ENCODE measurements around the gene CEACAM20.
A peak's percentile ranks its signal among the peaks of the same experiment; 100 is the strongest.

The CEACAM20 gene

GRCh38 chr19:44512326-44513298, 16.9 kb downstream of the CEACAM20 start:
- TF ChIP-seq CTCF (IDR thresholded peaks at IDR 0.05; ENCODE audit: low read depth, low read length): peak; percentile 78

GRCh38 chr19:44509478-44509877, 20.0 kb downstream of the CEACAM20 start:
- no peak overlapping the region for H3K4me3 ChIP-seq (ENCODE audit: low read depth, low read length)
- no peak for TF ChIP-seq CTCF (IDR thresholded peaks at IDR 0.05; ENCODE audit: low read depth, low read length)

More at GRCh38 chr19:44512326-44513298, 16.9 kb downstream of the CEACAM20 start:
- no peak overlapping the region for H3K4me3 ChIP-seq (ENCODE audit: low read depth, low read length)

GRCh38 chr19:44499962-44500949, 29.2 kb downstream of the CEACAM20 start, which contains the start of gene ZNF180:
Gene ZNF180, minus strand, starts transcription at chr19:44500522. Its CDS starts 3,188 bp downstream, at chr19:44497334.
- H3K4me3 ChIP-seq (ENCODE audit: low read depth, low read length): peak within 1 kb of the TSS; percentile 86
- peak; percentile 34; the same call in 1 of the 2 replicates for TF ChIP-seq CTCF (IDR thresholded peaks at IDR 0.05; ENCODE audit: low read depth, low read length)

GRCh38 chr19:44499559-44499958, 29.9 kb downstream of the CEACAM20 start:
- peak overlapping the region; percentile 86 for H3K4me3 ChIP-seq (ENCODE audit: low read depth, low read length)
- TF ChIP-seq CTCF (IDR thresholded peaks at IDR 0.05; ENCODE audit: low read depth, low read length): no peak

- no peak overlapping the region; the same call in 1 of the 2 replicates for H3K4me3 ChIP-seq (ENCODE audit: low read depth, low read length)
- no peak for TF ChIP-seq CTCF (IDR thresholded peaks at IDR 0.05; ENCODE audit: low read depth, low read length)
These were observed 30.5 kb downstream of the CEACAM20 start for GRCh38 chr19:44498988-44499387.

GRCh38 chr19:44496711-44497110, 32.8 kb downstream of the CEACAM20 start:
- no peak for TF ChIP-seq CTCF (IDR thresholded peaks at IDR 0.05; ENCODE audit: low read depth, low read length)
- no peak overlapping the region for H3K4me3 ChIP-seq (ENCODE audit: low read depth, low read length)

Measured in WI38 (cell line).